Lung (tissue), 12 donors: Measurements from ENCODE around the gene PLBD2. TPM values are rescaled to one million over a fixed set of nuclear protein-coding genes. Genes with fewer than 3 reads are reported as not detected.

ENCODE experiments used
- ATAC-seq: fragments of 200-7000 bp; cut with Tn5 transposase; one replicate; pipeline ENCODE4 v1.9.1; 2020; ENCODE audit warnings: moderate number of reproducible peaks; ENCODE audit not compliant: insufficient read depth, low FRiP score
- DNase-seq, 3 donors: peaks; one replicate each; pipeline ENCODE4 v3.0.0-alpha.2; 2013 to 2017
- H3K27ac ChIP-seq, 2 donors: one replicate each; pipeline ENCODE4 v1.5.1; 2013; ENCODE audit warnings: mild to moderate bottlenecking in 2 of 2, moderate library complexity in 2 of 2, control low read depth in 1 of 2, inconsistent platforms in 1 of 2, low read depth in 1 of 2, low read length in 1 of 2
- H3K27me3 ChIP-seq, 3 donors: one replicate each; pipeline ENCODE4 v1.5.1; 2013; ENCODE audit warnings: low read length in 2 of 3; ENCODE audit not compliant: control insufficient read depth in 3 of 3, insufficient read depth in 3 of 3
- H3K36me3 ChIP-seq, 4 donors: one replicate each; pipeline ENCODE4 v1.5.1; 2013; ENCODE audit warnings: low read length in 4 of 4, mild to moderate bottlenecking in 1 of 4, moderate library complexity in 1 of 4; ENCODE audit not compliant: control insufficient read depth in 4 of 4, insufficient read depth in 4 of 4
- H3K4me1 ChIP-seq, 5 donors: one replicate each; pipeline ENCODE4 v1.5.1; 2013; ENCODE audit warnings: low read length in 5 of 5, mild to moderate bottlenecking in 2 of 5, moderate library complexity in 1 of 5; ENCODE audit not compliant: control insufficient read depth in 5 of 5, insufficient read depth in 5 of 5
- H3K4me3 ChIP-seq: one replicate; pipeline ENCODE4 v1.5.1; 2013; ENCODE audit warnings: mild to moderate bottlenecking, control low read depth, moderate library complexity
- H3K9ac ChIP-seq, 2 donors: one replicate each; pipeline ENCODE4 v1.5.1; 2013; ENCODE audit warnings: low read length in 2 of 2, control low read depth in 1 of 2; ENCODE audit not compliant: insufficient read depth in 1 of 2
- H3K9me3 ChIP-seq, 4 donors: one replicate each; pipeline ENCODE4 v1.5.1; 2013; ENCODE audit warnings: low read length in 3 of 4, mild to moderate bottlenecking in 1 of 4, moderate library complexity in 1 of 4; ENCODE audit not compliant: control insufficient read depth in 4 of 4, insufficient read depth in 3 of 4
- WGBS, 2 donors: extraction: QIAGEN DNeasy Blood & Tissue Kit; methylation state at CpG; one replicate each; pipeline ENCODE4 v1.1.7; 2013; 5-methylcytosine and 5-hydroxymethylcytosine counted together
- polyA plus RNA-seq, 2 donors: library from polyadenylated mRNA; stranded (reverse); fragments of 200-250 nt; gene quantifications; one replicate each; pipeline ENCODE4 v1.2.1, GENCODE V29; 2013
- total RNA-seq, 2 donors: library from RNA; depleted of rRNA in 1 of 2; stranded (reverse); fragments of >200 nt in 1 of 2; gene quantifications; one replicate each; pipeline ENCODE4 v1.2.1, GENCODE V29; 2014 to 2021
- TF ChIP-seq, protein P1 (sequence below): IDR thresholded peaks from 2 replicates; pipeline ENCODE4 v1.5.1; 2012; ENCODE audit warnings: mild to moderate bottlenecking; ENCODE audit errors: control extremely low read depth, extremely low read depth
- donor health status: control.
- donor health status: control.
- donor health status: Bipolar disorder and iron deficiency.
- donor health status: healthy.
- donor health status: DM: yes; HTN: yes; CAD: no.

PLBD2 gene
- total and polyA plus RNA-seq, 4 donors: 16.4 to 48.9 (median 21.6) TPM

DNA sequence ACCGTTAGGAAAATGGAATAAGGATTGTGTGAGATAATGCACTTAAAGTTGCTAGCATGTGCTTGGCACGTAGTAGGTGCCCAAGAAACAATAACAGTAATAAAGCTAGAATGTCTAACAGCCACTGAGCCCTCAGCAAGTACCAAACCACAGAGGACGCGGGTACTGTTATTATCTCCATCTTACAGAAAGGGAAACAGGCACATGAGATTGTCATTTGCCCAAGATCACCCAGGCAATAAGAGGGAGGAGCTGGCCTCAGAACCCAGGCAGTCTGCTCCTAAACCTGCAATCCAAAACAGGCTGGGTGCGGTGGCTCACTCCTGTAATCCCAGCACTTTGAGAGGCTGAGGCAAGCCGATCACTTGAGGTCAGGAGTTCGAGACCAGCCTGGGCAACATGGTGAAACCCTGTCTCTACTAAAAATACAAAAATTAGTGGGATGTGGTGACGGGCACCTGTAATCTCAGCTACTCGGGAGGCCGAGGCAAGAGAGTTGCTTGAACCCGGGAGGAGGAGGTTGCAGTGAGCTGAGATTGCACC is 50.4 kb downstream of the PLBD2 start:
- WGBS, 2 donors: 81% methylated on average over 11 of the region's 11 CpGs
- Histone ChIP-seq H3K27me3 (peaks cover 0 to 7% (median 2%) of the 10 kb centered on the region in 3 donors), H3K4me3 (no peak overlapping the region), H3K9ac (no peak overlapping the region), H3K4me1 (no peaks in the 10 kb centered on the region), H3K36me3 (no peaks in the 10 kb centered on the region), H3K9me3 (no peaks in the 10 kb centered on the region), H3K27ac (no peak overlapping the region)
- DNase-seq: no peak
- TF ChIP-seq, protein P1, sequence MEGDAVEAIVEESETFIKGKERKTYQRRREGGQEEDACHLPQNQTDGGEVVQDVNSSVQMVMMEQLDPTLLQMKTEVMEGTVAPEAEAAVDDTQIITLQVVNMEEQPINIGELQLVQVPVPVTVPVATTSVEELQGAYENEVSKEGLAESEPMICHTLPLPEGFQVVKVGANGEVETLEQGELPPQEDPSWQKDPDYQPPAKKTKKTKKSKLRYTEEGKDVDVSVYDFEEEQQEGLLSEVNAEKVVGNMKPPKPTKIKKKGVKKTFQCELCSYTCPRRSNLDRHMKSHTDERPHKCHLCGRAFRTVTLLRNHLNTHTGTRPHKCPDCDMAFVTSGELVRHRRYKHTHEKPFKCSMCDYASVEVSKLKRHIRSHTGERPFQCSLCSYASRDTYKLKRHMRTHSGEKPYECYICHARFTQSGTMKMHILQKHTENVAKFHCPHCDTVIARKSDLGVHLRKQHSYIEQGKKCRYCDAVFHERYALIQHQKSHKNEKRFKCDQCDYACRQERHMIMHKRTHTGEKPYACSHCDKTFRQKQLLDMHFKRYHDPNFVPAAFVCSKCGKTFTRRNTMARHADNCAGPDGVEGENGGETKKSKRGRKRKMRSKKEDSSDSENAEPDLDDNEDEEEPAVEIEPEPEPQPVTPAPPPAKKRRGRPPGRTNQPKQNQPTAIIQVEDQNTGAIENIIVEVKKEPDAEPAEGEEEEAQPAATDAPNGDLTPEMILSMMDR: no peak
- no peak for ATAC-seq

DNA sequence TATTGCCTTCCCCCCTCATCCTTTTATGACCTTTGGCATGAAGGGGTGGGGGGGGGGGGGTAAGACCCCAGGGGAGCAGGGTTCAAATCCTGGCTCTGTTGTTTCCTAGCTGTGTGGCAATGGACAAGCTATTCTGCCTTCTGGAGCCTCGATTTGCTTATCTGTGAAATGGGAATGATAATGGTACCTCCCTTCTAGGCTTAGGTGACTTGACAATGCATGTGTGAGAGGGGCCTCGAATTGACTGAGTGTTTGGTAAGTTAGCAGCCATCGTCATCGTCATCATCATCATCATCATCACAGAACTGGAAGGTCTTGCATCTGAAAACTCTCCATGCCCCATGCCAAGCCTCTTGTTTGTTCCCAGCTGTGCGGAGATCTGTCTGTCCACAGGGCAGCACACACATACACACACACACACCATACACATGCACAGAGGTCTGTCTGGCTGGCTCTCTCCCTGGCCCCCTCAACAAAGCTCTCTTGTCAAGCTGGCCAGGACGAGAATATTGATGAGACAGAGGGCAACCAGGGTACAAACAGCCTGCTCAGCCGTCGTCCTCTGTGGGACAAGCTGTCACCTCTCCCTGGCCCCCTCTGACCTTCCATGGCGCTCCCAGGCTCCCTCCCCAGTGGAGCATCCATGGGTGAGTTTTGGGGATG is 51.2 kb downstream of the PLBD2 start:
- Histone ChIP-seq H3K9ac (no peak overlapping the region), H3K27me3 (peaks cover 0 to 7% (median 2%) of the 10 kb centered on the region in 3 donors), H3K27ac (no peak overlapping the region), H3K4me3 (no peak overlapping the region), H3K4me1 (no peaks in the 10 kb centered on the region), H3K9me3 (no peaks in the 10 kb centered on the region), H3K36me3 (no peaks in the 10 kb centered on the region)
- TF ChIP-seq, protein P1: no peak
- no peak for DNase-seq
- no peak for ATAC-seq
- 59 to 74% methylated on average over 9 of the region's 9 CpGs for WGBS, 2 donors

GRCh38 chr12:113413488-113413939 is 55.1 kb downstream of the PLBD2 start:
- Histone ChIP-seq H3K4me3 (no peak overlapping the region), H3K9ac (no peak overlapping the region), H3K27ac (no peak overlapping the region), H3K9me3 (no peaks in the 10 kb centered on the region), H3K4me1 (no peaks in the 10 kb centered on the region), H3K27me3 (peaks cover 0 to 7% (median 2%) of the 10 kb centered on the region in 3 donors), H3K36me3 (no peaks in the 10 kb centered on the region)
- no peak for ATAC-seq
- TF ChIP-seq, protein P1: no peak
- 54 to 65% methylated on average over 11 of the region's 11 CpGs for WGBS, 2 donors
- DNase-seq: no peak
